NCI-H748 (cell line): ENCODE data around the gene COPS2.
"Not testable (repeated sequence)": the region's sequence is repeated elsewhere in the genome, so short reads cannot be mapped to it uniquely, and the experiment has no call there.

ENCODE experiments used
- DNase-seq: peaks from one replicate; lab custom pipeline; 2025; ENCODE audit not compliant: unreplicated experiment; lab: John Stamatoyannopoulos, UW

Gene COPS2

DNA sequence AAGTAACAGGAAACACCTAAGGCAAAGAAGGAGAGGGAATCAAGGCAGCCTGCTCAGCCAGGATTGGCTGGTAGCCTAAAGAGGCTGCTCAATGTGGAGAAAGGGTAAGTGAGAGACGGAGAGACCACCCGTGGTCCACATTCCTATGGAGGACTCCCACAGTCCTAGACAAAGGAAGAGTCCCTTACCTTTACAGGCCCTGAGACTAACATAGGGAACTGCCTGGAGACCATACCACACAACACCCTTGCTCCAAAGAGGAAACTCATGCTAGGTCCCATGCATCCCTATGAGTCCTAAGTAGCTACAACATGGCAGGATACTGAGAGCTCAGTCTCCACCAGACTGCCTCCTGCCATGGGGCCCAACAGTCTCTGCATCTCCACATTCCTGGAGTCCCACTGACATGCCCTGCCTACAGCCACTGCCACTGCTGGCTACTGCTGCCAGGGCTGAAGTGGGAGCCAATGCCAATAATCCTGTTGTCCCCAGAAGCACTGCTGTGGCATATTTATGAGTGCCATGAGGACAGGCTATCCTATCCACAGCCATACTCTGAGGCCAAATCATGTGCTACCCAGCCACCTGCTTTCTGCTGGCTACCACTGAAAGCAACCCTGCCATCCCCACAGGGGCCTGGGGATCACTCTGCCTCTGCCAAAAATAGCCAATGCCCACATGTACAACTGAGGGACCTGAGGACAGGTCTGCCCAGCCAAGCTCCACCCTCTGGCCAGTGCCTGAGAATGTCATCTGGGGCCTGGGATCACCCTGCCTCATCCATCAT is 45.0 kb downstream of the COPS2 start:
- DNase-seq = no peak

DNA sequence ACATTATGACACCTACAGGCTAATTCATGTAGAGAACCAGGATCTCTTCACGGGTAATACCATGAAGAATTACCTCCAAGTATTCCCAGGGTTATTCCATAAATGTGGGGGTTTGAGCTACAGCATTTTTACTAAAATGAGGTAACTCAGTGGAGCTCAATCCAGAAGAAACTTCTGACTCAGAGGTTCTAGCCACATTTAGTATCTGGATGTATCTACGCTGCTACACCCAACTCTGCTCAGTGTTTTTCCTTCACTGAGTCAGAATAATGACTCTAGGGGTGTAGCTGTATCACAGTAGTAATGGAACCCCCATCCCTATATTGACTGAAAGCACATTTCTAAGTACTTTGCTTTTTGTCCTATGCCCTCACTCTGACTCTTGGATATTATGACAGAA is 52.4 kb downstream of the COPS2 start:
- DNase-seq = no peak

DNA sequence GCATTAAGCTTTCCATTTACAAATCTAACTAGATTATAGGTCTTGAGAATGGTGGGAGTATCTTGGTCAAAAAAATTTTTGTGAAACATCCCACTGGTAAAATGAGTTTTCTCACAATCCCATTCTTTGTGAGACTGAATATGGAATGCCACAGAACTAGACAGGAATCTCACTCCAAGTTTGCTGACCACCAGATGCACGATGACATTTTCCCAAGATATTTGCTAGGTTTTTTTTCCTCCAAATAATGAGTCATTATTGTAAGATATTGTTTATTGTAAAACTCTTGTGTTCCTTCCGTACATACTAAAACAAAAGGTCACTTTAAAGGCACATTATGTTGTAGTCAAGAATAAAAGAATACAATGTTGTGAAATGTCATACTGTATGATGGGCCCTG is 53.9 kb downstream of the COPS2 start:
- DNase-seq = no peak

DNA sequence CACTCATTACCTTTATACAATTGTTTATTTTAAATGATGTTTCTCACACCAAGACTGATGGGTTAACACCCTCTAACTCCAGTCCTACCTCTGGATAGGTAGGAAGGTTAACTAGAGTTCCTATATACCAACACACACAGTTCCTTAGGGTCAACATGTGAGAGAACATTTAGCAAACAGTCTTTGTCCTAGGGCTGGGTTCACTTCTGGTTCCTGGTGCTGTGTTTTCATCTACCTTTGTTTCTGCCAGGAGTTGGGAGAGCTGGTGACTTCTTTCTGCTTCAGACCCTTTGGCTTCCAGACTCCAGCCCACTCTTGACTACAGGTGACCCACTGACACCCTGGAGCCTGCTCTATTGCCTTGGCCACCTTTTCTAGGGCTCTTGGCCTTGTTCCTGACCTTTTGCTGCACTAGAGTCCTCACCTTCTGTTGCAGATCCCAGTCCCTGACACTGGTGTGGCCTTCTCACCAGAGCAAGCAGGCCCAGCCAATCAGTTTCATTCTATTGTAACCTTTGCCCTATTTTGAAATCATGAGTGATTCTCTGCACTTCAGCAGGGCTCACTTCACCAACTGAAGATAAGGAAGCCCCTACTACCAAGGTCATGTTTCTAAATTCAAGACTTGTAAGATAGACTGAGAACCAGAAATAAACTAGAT is 59.2 kb downstream of the COPS2 start:
- DNase-seq = no peak

DNA sequence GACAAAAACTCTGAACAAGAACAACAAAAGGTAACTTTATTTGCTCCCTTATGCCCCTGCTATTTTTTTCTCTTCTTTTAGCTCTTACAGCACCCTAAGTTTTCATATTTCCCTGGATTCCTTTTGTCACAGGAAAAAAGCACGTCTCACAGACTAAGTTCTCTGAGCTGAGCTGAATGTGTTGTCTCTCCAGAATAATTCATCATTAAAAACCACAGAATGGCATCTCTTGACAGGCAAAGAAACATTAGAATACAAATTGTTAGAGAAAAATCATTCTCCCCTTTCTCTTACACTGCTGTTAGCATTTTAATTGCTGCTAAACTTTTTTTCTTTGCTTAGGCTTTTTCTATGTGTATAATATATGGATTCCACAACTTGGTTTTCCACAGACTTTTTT is 60.5 kb downstream of the COPS2 start:
- no peak for DNase-seq

DNA sequence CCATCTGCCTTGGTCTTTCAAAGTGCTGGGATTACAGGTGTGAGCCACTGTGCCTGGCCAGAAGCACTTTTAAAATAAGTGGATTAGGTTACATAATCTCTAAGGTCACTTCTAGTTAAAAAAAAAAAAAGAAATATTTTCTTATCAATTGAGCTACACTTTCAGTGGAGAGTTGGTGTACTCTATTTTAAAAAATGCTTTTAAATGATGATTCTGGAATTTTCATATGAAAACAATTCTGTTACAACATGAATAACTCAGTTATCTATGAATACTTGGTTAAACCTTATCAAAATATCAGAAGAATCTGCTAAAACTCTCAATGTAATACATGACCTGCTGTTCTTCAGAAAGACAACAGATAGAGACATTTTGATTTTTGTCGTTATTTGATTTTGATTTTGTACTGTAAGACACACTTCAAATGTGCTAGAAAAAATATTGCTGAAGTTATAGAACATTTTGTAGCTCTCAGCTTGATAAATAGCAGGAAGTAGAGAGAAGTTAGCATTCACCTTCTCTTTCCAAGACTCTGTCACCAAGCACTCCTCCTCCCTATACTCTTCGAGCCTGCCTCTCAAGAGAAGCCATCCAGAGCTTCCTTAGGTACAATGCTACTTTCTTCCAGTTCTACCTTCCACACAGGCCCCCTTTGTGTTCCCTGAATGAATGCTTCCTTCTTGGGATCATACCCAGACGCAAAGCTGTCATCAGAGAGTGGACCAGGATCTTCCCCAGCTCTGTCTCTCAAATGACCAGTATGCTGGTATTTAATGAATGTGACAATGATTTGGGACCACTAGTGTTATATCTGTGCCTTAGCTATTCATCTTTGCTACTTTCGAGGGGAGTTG is 61.9 kb downstream of the COPS2 start:
- no peak for DNase-seq

DNA sequence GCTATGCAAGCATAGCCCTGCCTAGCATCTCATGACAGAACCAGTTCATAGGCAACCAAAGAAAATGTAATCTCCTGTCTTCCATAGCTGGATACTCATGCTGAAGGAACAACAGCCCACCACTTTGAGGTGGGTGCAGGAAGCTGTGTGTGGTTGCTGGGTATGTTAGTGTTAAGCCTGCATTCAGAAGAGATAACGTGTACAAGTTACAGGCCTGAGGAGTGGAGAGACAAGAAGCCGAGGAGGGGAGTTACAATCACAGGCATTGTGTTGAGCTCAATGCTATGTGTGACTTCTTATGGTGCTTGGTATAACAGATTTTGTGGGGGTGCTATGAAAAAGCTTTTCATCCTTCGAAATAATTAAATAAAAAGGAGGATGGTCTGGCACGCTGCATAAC is 66.4 kb downstream of the COPS2 start:
- DNase-seq = no peak

DNA sequence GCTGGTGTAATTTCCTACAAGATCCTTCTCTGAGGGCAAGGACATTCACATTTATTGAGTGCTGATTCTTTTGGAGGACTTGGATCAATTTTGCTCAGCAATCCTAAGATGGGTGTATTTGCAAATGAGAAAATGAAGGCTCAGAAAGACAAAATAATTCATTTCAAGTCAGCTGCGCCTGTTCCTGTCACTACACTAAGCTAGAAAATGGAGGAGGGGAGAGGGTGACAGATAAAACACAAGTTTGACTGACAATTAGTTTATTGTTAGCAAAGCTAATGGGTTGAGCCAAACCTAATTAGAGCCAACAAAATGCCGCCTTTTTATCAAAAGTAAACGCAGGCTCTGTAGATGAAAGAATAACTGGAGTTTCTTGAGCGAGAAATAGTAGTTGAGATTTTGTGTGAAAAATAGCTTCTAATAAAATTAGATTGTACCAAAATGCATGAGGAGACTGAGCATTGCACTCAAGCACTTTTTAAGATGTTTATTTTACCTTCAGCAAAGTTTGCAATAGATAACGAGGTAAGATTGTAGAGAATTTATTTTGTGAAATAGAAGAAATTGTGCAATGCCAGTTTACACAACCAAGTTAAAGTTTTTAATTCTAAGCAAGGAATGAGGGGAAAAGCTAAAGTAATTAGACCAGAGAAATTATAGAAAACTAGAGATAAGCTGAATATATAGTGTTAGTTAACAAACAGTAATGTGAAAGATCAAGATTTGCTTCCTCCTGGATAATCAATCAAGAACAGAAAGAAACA is 69.5 kb downstream of the COPS2 start:
- DNase-seq = no peak

DNA sequence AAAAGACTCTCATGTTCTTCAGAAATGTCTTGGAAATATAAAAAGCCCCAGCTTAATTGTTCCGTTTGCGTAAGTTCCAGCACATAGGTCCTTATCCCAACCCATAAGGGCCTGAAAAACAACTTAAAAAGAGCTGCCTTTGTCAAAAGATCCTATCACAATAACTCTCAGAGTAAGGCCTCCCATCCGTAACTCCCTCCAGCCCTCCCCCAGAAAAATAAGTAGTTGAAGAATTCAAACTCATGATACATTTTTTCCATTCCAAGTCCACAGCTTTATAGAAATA is 71.2 kb downstream of the COPS2 start:
- DNase-seq = no peak

DNA sequence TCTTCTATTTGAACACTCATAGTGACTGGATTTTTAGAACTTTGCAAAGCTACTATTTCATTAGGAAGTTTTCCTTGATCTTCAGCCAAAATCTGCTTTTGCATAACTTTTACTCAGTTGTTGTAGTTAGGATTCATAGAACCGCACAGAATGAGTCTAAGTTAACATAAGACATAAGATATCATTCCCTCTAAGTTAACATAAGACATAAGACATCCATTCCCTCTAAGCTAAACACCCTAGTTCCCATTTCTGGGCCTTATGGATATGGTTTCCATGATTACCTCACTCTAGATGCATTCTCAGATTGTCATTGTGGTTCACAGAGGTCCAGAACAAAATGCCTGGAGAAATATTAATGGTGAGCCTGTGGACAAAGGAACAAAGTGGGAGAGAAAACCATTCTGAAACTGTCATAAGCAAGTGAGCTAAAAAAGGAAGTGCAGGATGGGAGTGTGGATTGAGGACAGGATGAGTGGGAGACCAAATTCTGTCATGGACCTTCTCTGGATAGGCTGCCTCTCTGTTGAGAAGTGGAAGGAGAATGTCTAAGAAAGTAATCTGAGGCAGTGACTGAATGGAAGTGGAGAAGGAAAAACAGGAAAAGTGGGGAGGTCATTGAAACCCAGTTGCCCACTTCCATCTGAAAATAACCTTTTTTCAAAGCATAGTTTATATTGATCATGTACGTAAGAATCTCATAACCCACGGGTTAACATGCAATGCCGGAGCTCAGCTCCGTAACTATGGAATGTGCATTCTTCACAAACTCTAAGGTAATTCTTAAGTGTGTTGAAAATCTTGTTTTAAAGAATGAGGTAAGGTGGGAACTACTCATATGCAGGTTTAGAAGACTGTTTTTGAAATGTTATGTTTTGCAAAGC is 71.8 kb downstream of the COPS2 start:
- DNase-seq = no peak

DNA sequence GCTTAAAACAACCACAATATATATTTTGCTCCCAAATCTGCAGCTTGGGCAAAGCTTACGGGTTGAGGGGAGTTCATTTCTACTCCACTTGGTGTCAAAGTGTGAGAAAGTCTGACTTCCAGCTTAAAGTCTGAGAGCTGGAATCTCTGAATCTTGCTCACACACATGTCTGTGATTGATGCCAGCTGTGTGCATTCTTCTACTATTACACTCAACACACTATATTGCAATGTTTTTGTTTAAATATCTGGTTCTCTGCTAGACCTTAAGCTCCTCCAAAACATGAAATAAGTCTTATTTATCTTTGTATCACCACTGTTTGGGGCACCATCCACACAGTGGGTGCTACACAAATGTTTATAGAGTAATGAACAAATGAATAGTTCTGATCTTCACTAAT is 72.4 kb downstream of the COPS2 start:
- DNase-seq = no peak

DNA sequence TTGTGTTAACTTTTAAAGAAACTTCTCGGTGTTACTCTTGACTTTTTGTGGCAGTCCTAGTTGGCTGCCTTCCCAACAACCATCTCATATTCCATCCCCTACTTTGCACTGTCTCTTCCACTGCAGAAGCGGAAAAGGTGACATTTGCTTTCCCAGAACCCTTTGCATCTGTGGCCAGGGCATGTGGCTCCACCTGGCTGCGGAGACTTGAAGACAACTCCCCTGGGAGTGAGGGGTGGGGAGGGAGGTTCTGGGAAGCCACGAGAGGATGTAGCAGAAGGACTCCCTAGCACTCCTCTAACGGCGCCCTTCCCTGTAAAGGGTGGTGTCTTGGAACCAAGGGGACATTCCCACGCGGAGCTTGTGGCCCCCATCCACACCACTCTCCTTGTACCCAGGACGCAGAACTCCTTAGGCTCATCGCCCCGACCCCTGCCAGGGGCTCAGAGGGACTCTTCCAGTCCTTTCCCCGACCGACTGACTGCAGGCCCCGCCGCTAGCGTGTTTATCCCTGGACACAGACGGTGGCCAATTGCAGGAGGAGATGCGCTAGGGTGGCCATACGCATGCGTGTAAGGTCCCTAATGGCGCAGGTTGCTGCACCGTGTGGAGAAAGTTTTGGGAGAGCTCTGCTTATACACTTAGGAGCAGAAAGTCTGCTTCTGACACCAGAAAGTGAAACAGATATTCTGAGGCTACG is 75.9 kb downstream of the COPS2 start:
- no peak for DNase-seq

DNA sequence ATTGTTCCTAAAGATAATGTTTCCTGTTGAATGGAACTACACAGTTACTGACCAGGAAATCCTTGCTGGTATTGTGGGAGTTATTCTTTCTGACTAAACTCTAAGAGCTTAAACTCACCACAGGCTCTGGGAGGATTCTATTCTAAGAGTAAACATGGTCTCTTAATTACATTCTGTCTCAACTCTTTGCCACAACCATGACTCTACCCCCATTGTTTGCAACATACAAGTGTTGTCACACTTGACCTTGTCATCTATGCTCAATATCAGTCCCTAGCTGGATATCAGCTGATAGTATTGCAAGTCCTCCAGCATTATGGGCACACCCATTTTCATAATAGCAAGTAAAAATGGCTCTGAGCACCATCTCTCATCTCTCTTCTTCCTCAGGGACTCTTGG is 79.5 kb downstream of the COPS2 start:
- DNase-seq = no peak

DNA sequence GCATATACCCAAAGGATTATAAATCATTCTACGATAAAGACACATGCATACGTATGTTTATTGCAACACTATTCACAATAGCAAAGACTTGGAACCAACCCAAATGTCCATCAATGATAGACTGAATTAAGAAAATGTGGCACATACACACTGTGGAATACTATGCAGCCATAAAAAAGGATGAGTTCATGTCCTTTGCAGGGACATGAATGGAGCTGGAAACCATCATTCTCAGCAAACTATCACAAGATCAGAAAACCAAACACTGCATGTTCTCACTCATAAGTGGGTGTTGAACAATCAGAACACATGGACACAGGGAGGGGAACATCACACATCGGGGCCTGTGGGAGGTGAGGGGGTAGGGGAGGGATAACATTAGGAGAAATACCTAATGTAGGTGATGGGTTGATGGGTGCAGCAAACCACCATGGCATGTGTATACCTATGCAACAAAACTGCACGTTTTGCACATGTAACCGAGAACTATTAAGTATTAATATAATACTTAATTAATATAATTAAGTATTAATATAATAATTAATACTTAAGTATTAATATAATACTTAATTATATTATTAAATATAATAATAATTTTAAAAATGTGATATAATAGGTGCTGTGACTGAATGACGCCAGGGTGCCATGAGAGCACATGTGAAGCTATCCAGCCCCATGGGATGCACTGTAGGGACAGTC is 80.7 kb downstream of the COPS2 start:
- not testable (repeated sequence) for DNase-seq
